Vagina (tissue), 2 donors: ENCODE data around the gene HYOU1. TPM values are rescaled to one million over a fixed set of nuclear protein-coding genes. Genes with fewer than 3 reads are reported as not detected.
A peak's percentile ranks its signal among the peaks of the same experiment; 100 is the strongest.

ENCODE experiments used
- DNase-seq, 2 donors: peaks; one replicate each; pipeline ENCODE4 v3.0.0-alpha.2; 2017; ENCODE audit errors: extremely low spot score in 2 of 2
- H3K27ac ChIP-seq: fragments of 200-600 bp; sonication (generic); one replicate; pipeline ENCODE4 v1.5.1; 2019
- H3K27me3 ChIP-seq: fragments of 200-600 bp; sonication (generic); one replicate; pipeline ENCODE4 v1.5.1; 2019
- H3K36me3 ChIP-seq, 2 donors: fragments of 200-600 bp; sonication (generic); one replicate each; pipeline ENCODE4 v1.5.1; 2017 to 2019
- H3K4me1 ChIP-seq: fragments of 200-600 bp; sonication (generic); one replicate; pipeline ENCODE4 v1.5.1; 2019
- H3K4me3 ChIP-seq, 2 donors: fragments of 200-600 bp; sonication (generic); 1 replicate in 1 of 2; 2 replicates in 1 of 2; pipeline ENCODE4 v1.5.1; 2016 to 2019
- H3K9me3 ChIP-seq: fragments of 200-600 bp; sonication (generic); one replicate; pipeline ENCODE4 v1.5.1; 2019
- CTCF ChIP-seq, 3 experiments: fragments of 450-650 bp in 2 of 3; fragments of 200-600 bp in 1 of 3; sonication (generic) in 1 of 3; IDR thresholded peaks; one replicate each; pipeline ENCODE4 v1.5.1; 2017 to 2019; ENCODE audit warnings: antibody characterized with exemption in 3 of 3, mild to moderate bottlenecking in 2 of 3, moderate library complexity in 2 of 3
- POLR2A ChIP-seq, 2 donors: fragments of 450-650 bp; IDR thresholded peaks; one replicate each; pipeline ENCODE4 v1.6.1; 2017; ENCODE audit warnings: antibody characterized with exemption in 2 of 2, mild to moderate bottlenecking in 2 of 2, moderate library complexity in 2 of 2
- POLR2AphosphoS5 ChIP-seq, 2 donors: sonication (generic); formaldehyde crosslinking; IDR thresholded peaks; one replicate each; pipeline ENCODE4 v1.9.0; 2017; ENCODE audit warnings: antibody characterized with exemption in 2 of 2, mild to moderate bottlenecking in 2 of 2, low read depth in 1 of 2; ENCODE audit not compliant: insufficient read depth in 1 of 2
- intact Hi-C: fragments of 100-400 bp; cut with DNase I; formaldehyde crosslinking; loops from one replicate; pipeline ENCODE4 v1.15.1; 2023
- total RNA-seq: library from RNA; depleted of rRNA; stranded (reverse); fragments of >200 nt; gene quantifications from one replicate; pipeline ENCODE4 v1.2.3, GENCODE V29; 2016

The HYOU1 gene
- total RNA-seq, 1 donor from 2014 or later, result 49.6 TPM

- peaks cover 16% of the 10 kb centered on the region for H3K4me1 ChIP-seq
- no peak for DNase-seq
These were observed 28.4 kb upstream of the HYOU1 start for GRCh38 chr11:119085437-119085847.

GRCh38 chr11:119084663-119085436 is 27.8 kb upstream of the HYOU1 start, which contains the start of gene HMBS:
Gene HMBS, plus strand, starts transcription at chr11:119084881. Its CDS starts 153 bp downstream, at chr11:119085034.
- H3K9me3 ChIP-seq, result no peaks in the 10 kb centered on the region
- H3K27me3 ChIP-seq, result no peaks in the 10 kb centered on the region
- H3K36me3 ChIP-seq, result peaks cover 0 to 26% of the 10 kb centered on the region in 2 donors
- intact Hi-C loops, result no loop called here
- peak within 1 kb of the TSS; percentile 63 for H3K27ac ChIP-seq
- TF ChIP-seq CTCF (IDR thresholded peaks at IDR 0.05) (no peak), POLR2AphosphoS5 (IDR thresholded peaks at IDR 0.05; ENCODE audit: insufficient read depth in 1 of 2, low read depth in 1 of 2) (peak; percentile 85 to 89)
- peak in 1 of 2 donors; percentile 98 for DNase-seq
- peak within 1 kb of the TSS; percentile 63 to 80 for H3K4me3 ChIP-seq
- H3K4me1 ChIP-seq, result peaks cover 16% of the 10 kb centered on the region

More at GRCh38 chr11:119085437-119085847, 28.4 kb upstream of the HYOU1 start:
- peak overlapping the region; percentile 63 for H3K27ac ChIP-seq
- intact Hi-C loops, result no loop called here
- TF ChIP-seq POLR2AphosphoS5 (IDR thresholded peaks at IDR 0.05; ENCODE audit: insufficient read depth in 1 of 2, low read depth in 1 of 2), result no peak
- TF ChIP-seq POLR2A (IDR thresholded peaks at IDR 0.05), result no peak
- TF ChIP-seq CTCF (IDR thresholded peaks at IDR 0.05), result no peak
- H3K36me3 ChIP-seq, result peaks cover 0 to 20% of the 10 kb centered on the region in 2 donors
- peak overlapping the region; percentile 63 to 80 for H3K4me3 ChIP-seq
- no peaks in the 10 kb centered on the region for H3K27me3 ChIP-seq
- H3K9me3 ChIP-seq, result no peaks in the 10 kb centered on the region

GRCh38 chr11:119081682-119082260 is 24.8 kb upstream of the HYOU1 start:
- H3K27me3 ChIP-seq, result no peaks in the 10 kb centered on the region
- TF ChIP-seq POLR2A (IDR thresholded peaks at IDR 0.05) (no peak), CTCF (IDR thresholded peaks at IDR 0.05) (no peak), POLR2AphosphoS5 (IDR thresholded peaks at IDR 0.05; ENCODE audit: insufficient read depth in 1 of 2, low read depth in 1 of 2) (no peak)
- no peak for DNase-seq
- H3K27ac ChIP-seq, result no peak overlapping the region
- H3K4me3 ChIP-seq, result no peak overlapping the region
- H3K36me3 ChIP-seq, result peaks cover 0 to 56% of the 10 kb centered on the region in 2 donors
- H3K9me3 ChIP-seq, result no peaks in the 10 kb centered on the region
- peaks cover 16% of the 10 kb centered on the region for H3K4me1 ChIP-seq
- intact Hi-C loops, result loop anchor here (1.0 kb wide), 1 partner anchor 63 kb away; the partner anchor contains the start of genes RPS25 and TRAPPC4

- Histone ChIP-seq H3K27ac (no peak overlapping the region), H3K27me3 (no peaks in the 10 kb centered on the region), H3K4me3 (no peak overlapping the region), H3K4me1 (no peaks in the 10 kb centered on the region), H3K9me3 (no peaks in the 10 kb centered on the region), H3K36me3 (peaks cover 0 to 86% of the 10 kb centered on the region in 2 donors)
- no peak for DNase-seq
- TF ChIP-seq POLR2AphosphoS5 (IDR thresholded peaks at IDR 0.05; ENCODE audit: insufficient read depth in 1 of 2, low read depth in 1 of 2) (no peak), POLR2A (IDR thresholded peaks at IDR 0.05) (no peak), CTCF (IDR thresholded peaks at IDR 0.05) (no peak)
- intact Hi-C loops, result no loop called here
These were observed 21.8 kb upstream of the HYOU1 start for GRCh38 chr11:119078675-119079420.
